ENCODE results near the gene ARMC8.
A peak's percentile ranks its signal among the peaks of the same experiment; 100 is the strongest.
"Not testable (repeated sequence)": the region's sequence is repeated elsewhere in the genome, so short reads cannot be mapped to it uniquely, and the experiment has no call there.

The ARMC8 gene

GRCh38 chr3:138187296-138188012 lies at the start of gene ARMC8:
TSS of gene ARMC8 (plus strand) at chr3:138187301. CDS start at chr3:138187555, 254 bp downstream.
- Histone ChIP-seq H3K4me2 (peak within 1 kb of the TSS; percentile 64), H3K36me3 (ENCODE audit: insufficient read depth) (no peaks in the 10 kb centered on the region), H4K20me1 (ENCODE audit: insufficient read depth) (no peaks in the 10 kb centered on the region), H3K9ac (peak within 1 kb of the TSS; percentile 86), H2AFZ (ENCODE audit: low read depth) (peak within 1 kb of the TSS; percentile 77), H3K27ac (peak within 1 kb of the TSS; percentile 58), H3K4me1 (ENCODE audit: low read depth, poor library complexity, severe bottlenecking) (peaks cover 18% of the 10 kb centered on the region), H3K27me3 (ENCODE audit: insufficient read depth, low read depth) (no peaks in the 10 kb centered on the region), H3K4me3 (IDR thresholded peaks at IDR 0.05; ENCODE audit: insufficient read depth, low read depth, low read length) (peak within 1 kb of the TSS; percentile 89), H3K79me2 (ENCODE audit: insufficient read depth, low read depth) (peaks cover 46% of the 10 kb centered on the region)
- TF ChIP-seq CTCF (conservative IDR thresholded peaks at IDR 0.05; ENCODE audit: low read depth, low read length): no peak

- Histone ChIP-seq H3K9ac (no peak overlapping the region), H4K20me1 (ENCODE audit: insufficient read depth) (no peaks in the 10 kb centered on the region), H2AFZ (ENCODE audit: low read depth) (no peak overlapping the region), H3K27me3 (ENCODE audit: insufficient read depth, low read depth) (no peaks in the 10 kb centered on the region), H3K27ac (no peak overlapping the region), H3K36me3 (ENCODE audit: insufficient read depth) (no peaks in the 10 kb centered on the region), H3K4me2 (no peak overlapping the region), H3K4me3 (IDR thresholded peaks at IDR 0.05; ENCODE audit: insufficient read depth, low read depth, low read length) (no peak overlapping the region), H3K79me2 (ENCODE audit: insufficient read depth, low read depth) (no peaks in the 10 kb centered on the region), H3K4me1 (ENCODE audit: low read depth, poor library complexity, severe bottlenecking) (peaks cover 25% of the 10 kb centered on the region)
- no peak for TF ChIP-seq CTCF (conservative IDR thresholded peaks at IDR 0.05; ENCODE audit: low read depth, low read length)
Measured at GRCh38 chr3:138137861-138138260, 49.2 kb upstream of the ARMC8 start.

GRCh38 chr3:138139691-138140090 lies 47.4 kb upstream of the ARMC8 start:
- Histone ChIP-seq H3K27me3 (ENCODE audit: insufficient read depth, low read depth) (no peaks in the 10 kb centered on the region), H3K79me2 (ENCODE audit: insufficient read depth, low read depth) (no peaks in the 10 kb centered on the region), H2AFZ (ENCODE audit: low read depth) (no peak overlapping the region), H3K4me2 (no peak overlapping the region), H3K9ac (no peak overlapping the region), H3K4me3 (IDR thresholded peaks at IDR 0.05; ENCODE audit: insufficient read depth, low read depth, low read length) (no peak overlapping the region), H3K27ac (no peak overlapping the region), H4K20me1 (ENCODE audit: insufficient read depth) (no peaks in the 10 kb centered on the region), H3K36me3 (ENCODE audit: insufficient read depth) (no peaks in the 10 kb centered on the region), H3K4me1 (ENCODE audit: low read depth, poor library complexity, severe bottlenecking) (peaks cover 25% of the 10 kb centered on the region)
- no peak for TF ChIP-seq CTCF (conservative IDR thresholded peaks at IDR 0.05; ENCODE audit: low read depth, low read length)

- no peak overlapping the region for H3K27ac ChIP-seq
- TF ChIP-seq CTCF (conservative IDR thresholded peaks at IDR 0.05; ENCODE audit: low read depth, low read length): no peak
Measured at GRCh38 chr3:138140940-138141339, 46.2 kb upstream of the ARMC8 start.

GRCh38 chr3:138142181-138142580 lies 44.9 kb upstream of the ARMC8 start:
- not testable (repeated sequence) for H3K36me3 ChIP-seq (ENCODE audit: insufficient read depth); H3K4me3 ChIP-seq (IDR thresholded peaks at IDR 0.05; ENCODE audit: insufficient read depth, low read depth, low read length); H2AFZ ChIP-seq (ENCODE audit: low read depth); H3K79me2 ChIP-seq (ENCODE audit: insufficient read depth, low read depth); H4K20me1 ChIP-seq (ENCODE audit: insufficient read depth); H3K27me3 ChIP-seq (ENCODE audit: insufficient read depth, low read depth); H3K4me2 ChIP-seq; H3K27ac ChIP-seq; H3K9ac ChIP-seq
- peaks cover 25% of the 10 kb centered on the region for H3K4me1 ChIP-seq (ENCODE audit: low read depth, poor library complexity, severe bottlenecking)

More at GRCh38 chr3:138140940-138141339, 46.2 kb upstream of the ARMC8 start:
- Histone ChIP-seq H3K4me1 (ENCODE audit: low read depth, poor library complexity, severe bottlenecking) (peaks cover 25% of the 10 kb centered on the region), H3K27me3 (ENCODE audit: insufficient read depth, low read depth) (no peaks in the 10 kb centered on the region), H3K4me3 (IDR thresholded peaks at IDR 0.05; ENCODE audit: insufficient read depth, low read depth, low read length) (peak overlapping the region; percentile 27), H2AFZ (ENCODE audit: low read depth) (no peak overlapping the region), H3K9ac (no peak overlapping the region), H3K79me2 (ENCODE audit: insufficient read depth, low read depth) (no peaks in the 10 kb centered on the region), H3K36me3 (ENCODE audit: insufficient read depth) (no peaks in the 10 kb centered on the region), H4K20me1 (ENCODE audit: insufficient read depth) (no peaks in the 10 kb centered on the region), H3K4me2 (peak overlapping the region; percentile 47)

Measured in KMS-11 (cell line).